ENCODE measurements around the gene NDUFA12. TPM values are rescaled to one million over a fixed set of nuclear protein-coding genes. Genes with fewer than 3 reads are reported as not detected.

The NDUFA12 gene
- total and polyA plus RNA-seq, 2 of the 4 experiments (the other 2 are of a cell fraction) = 116 to 135 TPM

GRCh38 chr12:95006206-95006605 is 2.7 kb upstream of the NDUFA12 start:
- no peak overlapping the region for H4K91ac ChIP-seq (ENCODE audit: insufficient read depth, low read depth, low read length)
- no peak for DNase-seq
- H3K4ac ChIP-seq (ENCODE audit: low read depth, low read length) = no peak overlapping the region
- no peak overlapping the region for H3K14ac ChIP-seq (replicated peaks; ENCODE audit: low read depth, low read length)
- WGBS, 2 experiments (ENCODE audit: extremely low coverage in 2 of 2, insufficient read length in 1 of 2) = 60% methylated on average over 1 of the region's 4 CpGs; no CpG with 5 or more reads in 1 of the 2 experiments
- no peak overlapping the region for H2AFZ ChIP-seq (replicated peaks; ENCODE audit: low read length, poor library complexity)
- 0 out of 2 replicates have a peak, but pooled peaks cover 2% of the 10 kb centered on the region for H3K9me1 ChIP-seq (ENCODE audit: insufficient read depth, low read length)
- H2AK5ac ChIP-seq (ENCODE audit: low read depth, low read length) = no peak overlapping the region
- H2BK15ac ChIP-seq (ENCODE audit: low read depth, low read length) = no peak overlapping the region
- dilution Hi-C loops (cut with HindIII; ENCODE audit: low sequenced_read_pairs, unreplicated experiment) (no loop called here), intact Hi-C loops (cut with micrococcal nuclease) (no loop called here), in situ Hi-C loops (cut with MboI; ENCODE audit: low sequenced_read_pairs) (no loop called here)
- no peak overlapping the region for H3K27ac ChIP-seq (ENCODE audit: insufficient read depth, low read length)
- no peaks in the 10 kb centered on the region for H4K20me1 ChIP-seq (ENCODE audit: insufficient read depth, low read length)
- no peak overlapping the region for H4K5ac ChIP-seq (ENCODE audit: low read depth, low read length)
- no peak overlapping the region for H2AK9ac ChIP-seq (replicated peaks; ENCODE audit: low read depth, low read length, poor library complexity)
- 0 out of 2 replicates have a peak, but pooled peaks cover 4% of the 10 kb centered on the region for H3K9me3 ChIP-seq (ENCODE audit: control insufficient read depth, insufficient read depth, low read length)
- BruUV-seq (replicated peaks) = no TSS peak
- H3K4me3 ChIP-seq (ENCODE audit: insufficient read depth, low read depth, low read length) = no peak overlapping the region
- no peak overlapping the region for H2BK120ac ChIP-seq (ENCODE audit: low read depth, low read length)
- H3K79me1 ChIP-seq (ENCODE audit: low read depth in 1 of 2, low read length in 2 of 2) = peaks cover 6 to 12% of the 10 kb centered on the region in 2 experiments
- H3K56ac ChIP-seq (ENCODE audit: extremely low read depth, insufficient read depth, low read length) = no peak overlapping the region
- H2BK5ac ChIP-seq (ENCODE audit: low read depth, low read length, poor library complexity, severe bottlenecking) = no peak overlapping the region
- no peak for ATAC-seq (ENCODE audit: low read depth)
- TF ChIP-seq ELK1 (IDR thresholded peaks at IDR 0.05; ENCODE audit: borderline replicate concordance, low read depth, low read length) (no peak), RFX5 (IDR thresholded peaks at IDR 0.05; ENCODE audit: low read depth, low read length) (no peak)
- H3K27me3 ChIP-seq (ENCODE audit: control insufficient read depth, insufficient read depth, low read length) = no peaks in the 10 kb centered on the region
- H3K9ac ChIP-seq (ENCODE audit: low read depth, low read length) = no peak overlapping the region
- H2BK20ac ChIP-seq (ENCODE audit: low read depth, low read length) = no peak overlapping the region
- ChIA-PET CTCF (no interaction called here), POLR2A (ENCODE audit: unreplicated experiment) (no interaction called here)
- no peaks in the 10 kb centered on the region for H3K4me1 ChIP-seq (ENCODE audit: control insufficient read depth, insufficient read depth, low read length)
- no peak overlapping the region for H3K4me2 ChIP-seq (ENCODE audit: low read depth, low read length)
- H3K36me3 ChIP-seq (ENCODE audit: control insufficient read depth, insufficient read depth, low read length) = no peaks in the 10 kb centered on the region; the same call in 1 of the 2 replicates
- no peak overlapping the region for H3K18ac ChIP-seq (ENCODE audit: low read depth, low read length)
- no peak overlapping the region for H4K8ac ChIP-seq (ENCODE audit: low read depth in 2 of 2, low read length in 2 of 2)
- H3K23ac ChIP-seq (ENCODE audit: low read depth, low read length) = no peak overlapping the region
